ENCODE results near the gene PTDSS2. TPM values are rescaled to one million over a fixed set of nuclear protein-coding genes. Genes with fewer than 3 reads are reported as not detected.

Gene PTDSS2
- total and polyA plus RNA-seq, 2 of the 13 experiments (the other 11 are each of a cell fraction or from before 2014, with no cell fraction given), result 21.7 to 26.4 TPM

DNA sequence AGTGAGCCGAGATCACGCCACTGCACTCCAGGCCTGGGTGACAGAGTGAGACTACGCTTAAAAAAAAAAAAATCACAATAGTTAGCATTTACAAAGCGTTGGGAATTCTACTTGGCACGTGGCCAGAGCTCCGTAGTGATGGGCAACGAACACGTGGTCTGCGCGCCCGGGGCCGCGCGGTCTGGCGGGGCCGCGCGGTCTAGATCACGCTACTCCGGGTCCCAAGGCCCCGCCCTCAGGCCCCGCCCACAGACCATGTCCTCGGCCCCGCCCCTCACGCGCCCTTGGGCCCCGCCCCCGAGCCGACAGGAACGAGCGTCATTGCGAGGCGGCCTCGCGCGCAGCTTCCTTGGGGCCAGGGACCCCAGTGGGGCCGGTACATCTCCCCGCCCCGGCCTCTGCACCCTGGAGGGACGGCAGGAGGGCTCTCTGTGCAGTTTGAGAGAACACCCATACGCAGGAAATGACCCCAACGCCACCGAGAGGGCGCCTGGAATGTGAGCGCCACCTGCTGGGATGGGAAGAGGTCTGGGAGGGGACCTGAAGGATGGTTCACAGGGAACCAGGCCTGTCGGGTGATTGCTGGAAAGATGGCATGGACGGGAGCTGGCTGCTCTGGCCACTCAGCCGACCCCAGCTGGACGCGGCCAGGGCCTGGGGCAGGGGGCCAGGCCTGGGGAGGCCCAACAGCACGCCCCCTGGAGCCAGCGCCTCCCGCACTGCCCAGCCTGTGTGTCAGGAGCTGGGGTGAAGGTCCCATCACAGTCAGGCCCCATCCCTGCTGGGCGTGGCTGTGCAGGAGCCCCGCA lies 2.0 kb upstream of the PTDSS2 start (continued):
- TF ChIP-seq THAP11 (CRISPR knock-in tag; IDR thresholded peaks at IDR 0.05) (peak; percentile 90), ZSCAN29 (CRISPR knock-in tag; conservative IDR thresholded peaks at IDR 0.05) (no peak), ZSCAN25 (CRISPR knock-in tag; IDR thresholded peaks at IDR 0.05) (peak; percentile 86), ZNF331 (CRISPR knock-in tag; IDR thresholded peaks at IDR 0.05) (peak; percentile 57; the same call in 1 of the 2 replicates), KLF6 (CRISPR knock-in tag; IDR thresholded peaks at IDR 0.05) (peak; percentile 74; the same call in 1 of the 2 replicates), EZH2 (conservative IDR thresholded peaks at IDR 0.05; ENCODE audit: low read depth, low read length) (no peak), NR2F6 (IDR thresholded peaks at IDR 0.05) (peak; percentile 60; the same call in 1 of the 2 replicates), NR2F6 (CRISPR knock-in tag; IDR thresholded peaks at IDR 0.05) (peak; percentile 67; the same call in 1 of the 2 replicates), ZNF703 (CRISPR knock-in tag; IDR thresholded peaks at IDR 0.05; ENCODE audit: borderline replicate concordance) (no peak), SRF (IDR thresholded peaks at IDR 0.05; ENCODE audit: low read depth, low read length) (no peak), NFIC (IDR thresholded peaks at IDR 0.05; ENCODE audit: low read length) (peak; percentile 53; the same call in 1 of the 2 replicates), MAF1 (CRISPR knock-in tag; IDR thresholded peaks at IDR 0.05; ENCODE audit: borderline replicate concordance) (peak; percentile 31; the same call in 1 of the 2 replicates), ZNF142 (CRISPR knock-in tag; IDR thresholded peaks at IDR 0.05) (no peak), KDM3A (CRISPR knock-in tag; IDR thresholded peaks at IDR 0.05; ENCODE audit: low read depth) (peak; percentile 90; the same call in 1 of the 2 replicates), BRD4 (CRISPR knock-in tag; IDR thresholded peaks at IDR 0.05) (peak; percentile 52; the same call in 1 of the 2 replicates)
- TF ChIP-seq, protein P1, sequence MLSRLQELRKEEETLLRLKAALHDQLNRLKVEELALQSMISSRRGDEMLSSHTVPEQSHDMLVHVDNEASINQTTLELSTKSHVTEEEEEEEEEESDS (CRISPR knock-in tag; IDR thresholded peaks at IDR 0.05; ENCODE audit: borderline replicate concordance), result no peak
- TF ChIP-seq, protein P2, sequence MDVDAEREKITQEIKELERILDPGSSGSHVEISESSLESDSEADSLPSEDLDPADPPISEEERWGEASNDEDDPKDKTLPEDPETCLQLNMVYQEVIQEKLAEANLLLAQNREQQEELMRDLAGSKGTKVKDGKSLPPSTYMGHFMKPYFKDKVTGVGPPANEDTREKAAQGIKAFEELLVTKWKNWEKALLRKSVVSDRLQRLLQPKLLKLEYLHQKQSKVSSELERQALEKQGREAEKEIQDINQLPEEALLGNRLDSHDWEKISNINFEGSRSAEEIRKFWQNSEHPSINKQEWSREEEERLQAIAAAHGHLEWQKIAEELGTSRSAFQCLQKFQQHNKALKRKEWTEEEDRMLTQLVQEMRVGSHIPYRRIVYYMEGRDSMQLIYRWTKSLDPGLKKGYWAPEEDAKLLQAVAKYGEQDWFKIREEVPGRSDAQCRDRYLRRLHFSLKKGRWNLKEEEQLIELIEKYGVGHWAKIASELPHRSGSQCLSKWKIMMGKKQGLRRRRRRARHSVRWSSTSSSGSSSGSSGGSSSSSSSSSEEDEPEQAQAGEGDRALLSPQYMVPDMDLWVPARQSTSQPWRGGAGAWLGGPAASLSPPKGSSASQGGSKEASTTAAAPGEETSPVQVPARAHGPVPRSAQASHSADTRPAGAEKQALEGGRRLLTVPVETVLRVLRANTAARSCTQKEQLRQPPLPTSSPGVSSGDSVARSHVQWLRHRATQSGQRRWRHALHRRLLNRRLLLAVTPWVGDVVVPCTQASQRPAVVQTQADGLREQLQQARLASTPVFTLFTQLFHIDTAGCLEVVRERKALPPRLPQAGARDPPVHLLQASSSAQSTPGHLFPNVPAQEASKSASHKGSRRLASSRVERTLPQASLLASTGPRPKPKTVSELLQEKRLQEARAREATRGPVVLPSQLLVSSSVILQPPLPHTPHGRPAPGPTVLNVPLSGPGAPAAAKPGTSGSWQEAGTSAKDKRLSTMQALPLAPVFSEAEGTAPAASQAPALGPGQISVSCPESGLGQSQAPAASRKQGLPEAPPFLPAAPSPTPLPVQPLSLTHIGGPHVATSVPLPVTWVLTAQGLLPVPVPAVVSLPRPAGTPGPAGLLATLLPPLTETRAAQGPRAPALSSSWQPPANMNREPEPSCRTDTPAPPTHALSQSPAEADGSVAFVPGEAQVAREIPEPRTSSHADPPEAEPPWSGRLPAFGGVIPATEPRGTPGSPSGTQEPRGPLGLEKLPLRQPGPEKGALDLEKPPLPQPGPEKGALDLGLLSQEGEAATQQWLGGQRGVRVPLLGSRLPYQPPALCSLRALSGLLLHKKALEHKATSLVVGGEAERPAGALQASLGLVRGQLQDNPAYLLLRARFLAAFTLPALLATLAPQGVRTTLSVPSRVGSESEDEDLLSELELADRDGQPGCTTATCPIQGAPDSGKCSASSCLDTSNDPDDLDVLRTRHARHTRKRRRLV (CRISPR knock-in tag; IDR thresholded peaks at IDR 0.05), result peak; percentile 94
- TF ChIP-seq, protein P3, sequence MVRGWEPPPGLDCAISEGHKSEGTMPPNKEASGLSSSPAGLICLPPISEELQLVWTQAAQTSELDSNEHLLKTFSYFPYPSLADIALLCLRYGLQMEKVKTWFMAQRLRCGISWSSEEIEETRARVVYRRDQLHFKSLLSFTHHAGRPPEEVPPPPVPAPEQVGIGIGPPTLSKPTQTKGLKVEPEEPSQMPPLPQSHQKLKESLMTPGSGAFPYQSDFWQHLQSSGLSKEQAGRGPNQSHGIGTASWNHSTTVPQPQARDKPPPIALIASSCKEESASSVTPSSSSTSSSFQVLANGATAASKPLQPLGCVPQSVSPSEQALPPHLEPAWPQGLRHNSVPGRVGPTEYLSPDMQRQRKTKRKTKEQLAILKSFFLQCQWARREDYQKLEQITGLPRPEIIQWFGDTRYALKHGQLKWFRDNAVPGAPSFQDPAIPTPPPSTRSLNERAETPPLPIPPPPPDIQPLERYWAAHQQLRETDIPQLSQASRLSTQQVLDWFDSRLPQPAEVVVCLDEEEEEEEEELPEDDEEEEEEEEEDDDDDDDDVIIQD (CRISPR knock-in tag; IDR thresholded peaks at IDR 0.05; ENCODE audit: low read depth), result peak; percentile 73
